Activated CD4-positive, alpha-beta memory T cell treated with anti-CD3 and anti-CD28 coated beads for 36 hours (primary cell): ENCODE results near the gene ARSD. TPM values are rescaled to one million over a fixed set of nuclear protein-coding genes. Genes with fewer than 3 reads are reported as not detected.
A peak's percentile ranks its signal among the peaks of the same experiment; 100 is the strongest.
"Not testable (repeated sequence)": the region's sequence is repeated elsewhere in the genome, so short reads cannot be mapped to it uniquely, and the experiment has no call there.

Source experiments
- CTCF ChIA-PET: fragments of 350-600 bp; sonication (Branson Sonifier 250); formaldehyde crosslinking; loops from one replicate; lab custom pipeline; 2021; ENCODE audit warnings: antibody characterized with exemption, inconsistent platforms; lab: Charles Lee
- POLR2A ChIA-PET: fragments of 350-600 bp; sonication (Branson Sonifier 250); formaldehyde crosslinking; loops from one replicate; lab custom pipeline; 2021; ENCODE audit warnings: antibody characterized with exemption; lab: Charles Lee
- DNase-seq: peaks from one replicate; pipeline ENCODE4 v3.0.0-alpha.2; 2020
- H3K27ac Mint-ChIP-seq: one replicate; pipeline ENCODE4 v1.8.0; 2021; ENCODE audit warnings: mixed read lengths
- H3K27me3 Mint-ChIP-seq: one replicate; pipeline ENCODE4 v1.8.0; 2021; ENCODE audit warnings: mixed read lengths
- H3K36me3 Mint-ChIP-seq: one replicate; pipeline ENCODE4 v1.8.0; 2021; ENCODE audit warnings: mixed read lengths
- H3K4me1 Mint-ChIP-seq: one replicate; pipeline ENCODE4 v1.8.0; 2021; ENCODE audit warnings: low read depth, mixed read lengths
- H3K4me3 Mint-ChIP-seq: one replicate; pipeline ENCODE4 v1.8.0; 2021; ENCODE audit warnings: mild to moderate bottlenecking, mixed read lengths
- H3K9me3 Mint-ChIP-seq: one replicate; pipeline ENCODE4 v1.8.0; 2021; ENCODE audit warnings: mixed read lengths
- intact Hi-C: fragments of 100-400 bp; cut with micrococcal nuclease; formaldehyde crosslinking; loops from one replicate; pipeline ENCODE4 v1.15.1; 2023
- total RNA-seq, 2 experiments: library from RNA; stranded (reverse); gene quantifications; one replicate each; pipeline ENCODE4 v1.2.3, GENCODE V29; 2021

Gene ARSD, protein sequence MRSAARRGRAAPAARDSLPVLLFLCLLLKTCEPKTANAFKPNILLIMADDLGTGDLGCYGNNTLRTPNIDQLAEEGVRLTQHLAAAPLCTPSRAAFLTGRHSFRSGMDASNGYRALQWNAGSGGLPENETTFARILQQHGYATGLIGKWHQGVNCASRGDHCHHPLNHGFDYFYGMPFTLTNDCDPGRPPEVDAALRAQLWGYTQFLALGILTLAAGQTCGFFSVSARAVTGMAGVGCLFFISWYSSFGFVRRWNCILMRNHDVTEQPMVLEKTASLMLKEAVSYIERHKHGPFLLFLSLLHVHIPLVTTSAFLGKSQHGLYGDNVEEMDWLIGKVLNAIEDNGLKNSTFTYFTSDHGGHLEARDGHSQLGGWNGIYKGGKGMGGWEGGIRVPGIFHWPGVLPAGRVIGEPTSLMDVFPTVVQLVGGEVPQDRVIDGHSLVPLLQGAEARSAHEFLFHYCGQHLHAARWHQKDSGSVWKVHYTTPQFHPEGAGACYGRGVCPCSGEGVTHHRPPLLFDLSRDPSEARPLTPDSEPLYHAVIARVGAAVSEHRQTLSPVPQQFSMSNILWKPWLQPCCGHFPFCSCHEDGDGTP
- 1 to 10 TPM; 1.0 to 1.5 TPM for total RNA-seq

DNA sequence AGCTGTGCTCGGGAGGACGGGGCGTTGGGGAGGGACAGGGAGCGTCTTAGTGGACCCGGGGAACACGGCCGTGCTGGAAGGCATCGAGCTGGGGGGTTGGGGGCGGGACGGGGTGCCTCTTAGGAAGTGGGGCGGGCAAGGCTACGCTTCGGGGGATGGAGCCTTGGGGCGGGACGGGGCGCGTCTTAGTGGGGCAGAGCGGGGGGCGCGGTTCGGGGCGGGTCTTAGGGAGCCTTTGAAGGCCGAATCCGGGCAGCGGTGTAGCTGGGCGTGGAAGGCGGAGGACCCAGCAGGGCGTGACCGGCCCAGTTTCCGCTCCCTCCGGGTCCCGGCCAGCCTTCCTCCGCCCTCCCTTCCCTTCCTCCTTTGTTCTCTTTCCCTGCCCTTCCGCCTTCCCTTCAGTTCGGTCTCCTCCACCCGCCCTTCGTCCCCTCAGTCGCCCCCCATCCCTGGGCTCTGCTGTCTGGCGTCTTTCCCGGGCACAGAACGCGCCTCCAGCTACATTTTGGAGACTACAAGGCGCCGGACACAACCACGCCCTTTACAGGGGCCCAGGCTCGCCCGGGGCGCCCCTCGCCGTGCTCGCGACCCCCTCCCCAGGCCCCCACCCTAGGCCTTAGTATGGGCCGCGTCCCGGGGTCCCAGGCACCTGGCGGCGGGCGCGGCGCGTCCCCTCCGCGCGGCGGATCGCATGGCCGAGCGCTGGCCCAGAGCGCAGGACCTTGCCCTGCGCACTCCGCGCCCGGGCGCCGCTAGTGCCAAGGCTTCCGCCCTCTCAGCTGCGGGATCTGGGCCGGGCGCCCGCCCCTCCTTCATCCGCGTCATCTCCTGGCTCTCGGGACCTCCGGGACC lies at the start of gene ARSD:
ARSD (minus strand) TSS at position 757 of the 852 bp plus-strand sequence; CDS start at position 693, 64 bp downstream.
- intact Hi-C loops, result no loop called here

DNA sequence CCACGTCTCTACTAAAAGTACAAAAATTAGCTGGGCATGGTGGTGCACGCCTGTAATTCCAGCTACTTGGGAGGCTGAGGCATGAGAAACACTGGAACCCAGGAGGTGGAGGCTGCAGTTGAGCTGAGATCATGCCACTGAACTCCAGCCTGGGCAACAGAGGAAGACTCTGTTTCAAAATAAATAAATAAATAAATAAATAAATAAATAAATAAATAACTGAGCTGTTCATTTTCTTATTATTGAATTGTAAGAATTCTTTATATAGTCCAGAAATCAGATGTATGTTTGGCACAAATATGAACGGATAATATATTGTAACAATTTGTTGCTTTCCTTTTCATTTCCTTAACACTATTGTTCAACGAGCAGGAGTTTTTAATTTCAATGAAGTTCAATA lies 49.5 kb upstream of the ARSD start:
- H3K9me3 Mint-ChIP-seq, POLR2A ChIA-PET, CTCF ChIA-PET, DNase-seq, H3K36me3 Mint-ChIP-seq, H3K27ac Mint-ChIP-seq, H3K27me3 Mint-ChIP-seq, H3K4me3 Mint-ChIP-seq, intact Hi-C loops, H3K4me1 Mint-ChIP-seq: not testable (repeated sequence)

More for the DNA sequence above, at the start of gene ARSD:
- peak; percentile 58 for DNase-seq
- no peak within 1 kb of the TSS for H3K27ac Mint-ChIP-seq
- H3K4me3 Mint-ChIP-seq, result peak within 1 kb of the TSS; percentile 73
- H3K36me3 Mint-ChIP-seq, result no peaks in the 10 kb centered on the region
- H3K4me1 Mint-ChIP-seq, result no peaks in the 10 kb centered on the region
- CTCF ChIA-PET, result no interaction called here
- no peaks in the 10 kb centered on the region for H3K9me3 Mint-ChIP-seq
- POLR2A ChIA-PET, result interaction anchor here (0.6 kb wide), 1 partner anchor 40 kb away, joined by 5 read pairs; no protein-coding TSS in a partner anchor
- peaks cover 5% of the 10 kb centered on the region for H3K27me3 Mint-ChIP-seq

DNA sequence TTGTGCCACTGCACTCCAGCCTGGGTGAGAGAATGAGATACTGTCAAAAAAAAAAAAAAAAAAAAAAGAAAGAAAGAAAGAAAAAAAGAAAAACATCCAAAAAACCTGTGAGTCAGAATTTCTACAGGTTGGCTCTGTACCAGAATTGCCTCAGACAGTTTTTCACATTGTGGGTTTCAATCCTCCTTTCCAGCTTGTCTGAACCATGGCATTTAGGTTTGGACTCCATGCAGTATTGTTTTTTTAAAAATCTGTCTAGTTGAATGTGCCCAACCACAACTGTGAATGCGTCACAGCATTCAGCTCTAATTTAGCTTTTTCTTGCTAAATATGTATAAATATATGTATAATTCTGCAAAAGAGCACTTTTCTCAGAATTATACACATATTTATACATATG lies 45.8 kb upstream of the ARSD start:
- no peak for DNase-seq
- Mint-ChIP-seq H3K9me3 (no peaks in the 10 kb centered on the region), H3K27me3 (peaks cover 1% of the 10 kb centered on the region), H3K4me1 (no peaks in the 10 kb centered on the region), H3K4me3 (no peak overlapping the region), H3K27ac (no peak overlapping the region), H3K36me3 (no peaks in the 10 kb centered on the region)
- ChIA-PET POLR2A (no interaction called here), CTCF (no interaction called here)
- intact Hi-C loops, result no loop called here

DNA sequence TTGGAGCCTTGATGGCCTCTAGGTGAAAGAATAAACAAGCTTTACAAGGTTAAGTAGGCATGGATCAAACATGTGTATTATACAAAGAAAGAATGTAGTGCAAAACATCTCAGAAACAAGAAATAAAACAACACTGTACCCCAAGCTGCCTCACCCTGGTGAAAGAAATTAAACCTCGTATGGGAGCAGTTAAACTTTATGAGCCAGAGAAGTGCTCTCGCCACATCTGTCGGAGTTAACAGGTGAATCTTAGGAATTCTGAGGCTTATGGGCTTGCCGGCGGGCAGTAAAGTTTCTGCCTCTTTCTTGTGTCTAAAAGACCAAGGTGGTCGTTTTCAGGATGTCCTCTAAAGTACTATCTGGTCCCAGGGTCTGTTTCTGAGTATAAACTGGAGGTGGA lies 43.3 kb upstream of the ARSD start:
- intact Hi-C loops, result no loop called here
- no peak for DNase-seq
- Mint-ChIP-seq H3K4me3 (no peak overlapping the region), H3K9me3 (no peaks in the 10 kb centered on the region), H3K27me3 (peaks cover 1% of the 10 kb centered on the region), H3K4me1 (peaks cover 6% of the 10 kb centered on the region), H3K36me3 (no peaks in the 10 kb centered on the region), H3K27ac (no peak overlapping the region)
- ChIA-PET POLR2A (no interaction called here), CTCF (no interaction called here)

DNA sequence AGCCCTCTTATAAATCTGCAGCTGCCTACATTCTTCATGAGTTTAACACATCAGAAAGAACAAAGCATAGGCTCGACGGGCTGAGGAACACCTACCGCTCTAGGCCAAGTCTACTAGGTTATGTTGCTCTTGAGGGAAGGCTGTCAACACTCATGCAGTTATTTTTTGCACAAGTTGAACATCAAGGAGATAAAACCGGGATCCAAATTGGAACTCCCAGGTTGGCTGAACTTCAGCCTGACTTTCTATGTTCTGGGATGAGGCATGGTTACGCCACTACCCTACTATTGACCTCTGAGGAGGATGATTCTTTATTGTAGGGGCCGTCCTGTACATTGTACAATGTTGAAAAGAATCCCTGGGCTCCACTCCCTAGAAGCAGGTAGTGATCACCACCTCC lies 39.9 kb upstream of the ARSD start:
- Mint-ChIP-seq H3K4me3 (no peak overlapping the region), H3K36me3 (no peaks in the 10 kb centered on the region), H3K4me1 (peaks cover 6% of the 10 kb centered on the region), H3K27me3 (peaks cover 1% of the 10 kb centered on the region), H3K9me3 (no peaks in the 10 kb centered on the region), H3K27ac (no peak overlapping the region)
- ChIA-PET CTCF (no interaction called here), POLR2A (no interaction called here)
- DNase-seq, result no peak
- intact Hi-C loops, result no loop called here

DNA sequence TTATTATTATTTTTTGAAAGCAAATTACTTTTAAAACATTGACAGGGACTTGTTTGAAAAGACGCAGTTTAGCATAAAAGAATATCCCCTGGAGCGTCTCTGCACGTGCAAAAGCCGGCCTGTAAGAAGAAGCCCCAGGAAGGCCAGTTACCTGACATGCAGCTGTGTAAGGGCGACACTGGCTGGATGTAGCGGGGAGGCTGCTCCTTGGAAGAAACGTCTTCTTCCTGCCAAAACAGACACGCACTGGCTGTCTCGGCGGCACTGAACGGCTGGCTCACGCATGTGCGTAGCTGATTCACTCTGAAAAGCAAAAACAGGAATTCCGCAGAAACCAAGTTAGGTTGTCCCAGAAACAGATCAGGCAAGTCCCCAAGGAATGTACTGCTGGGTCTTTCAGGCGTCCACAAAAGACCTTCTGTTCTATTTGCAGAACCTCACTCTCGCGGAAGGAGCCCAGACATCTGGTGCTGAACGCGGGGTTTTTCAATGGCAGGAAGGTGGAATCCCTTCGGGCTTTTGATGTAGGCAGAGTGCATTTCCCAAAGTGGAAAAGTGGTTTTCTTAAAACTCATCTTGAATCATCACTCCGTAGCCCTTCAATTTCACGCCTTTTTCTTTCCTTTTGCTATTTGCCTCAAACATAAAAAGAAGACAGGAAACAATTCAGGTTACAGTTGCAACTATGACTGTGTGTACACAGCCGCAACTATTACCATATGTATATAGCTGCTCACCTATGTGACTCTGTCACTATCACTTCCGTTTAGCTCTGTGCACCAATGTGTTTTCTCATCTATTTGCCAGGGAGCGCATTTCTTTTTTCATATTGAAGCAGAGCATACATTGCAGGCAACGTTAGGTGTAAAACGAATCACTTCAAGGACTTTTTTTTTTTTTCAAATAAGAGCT lies 39.1 kb upstream of the ARSD start:
- ChIA-PET CTCF (no interaction called here), POLR2A (interaction anchor here (0.7 kb wide), 1 partner anchor 40 kb away, joined by 5 read pairs; no protein-coding TSS in a partner anchor)
- intact Hi-C loops, result no loop called here
- Mint-ChIP-seq H3K4me1 (peaks cover 6% of the 10 kb centered on the region), H3K9me3 (no peaks in the 10 kb centered on the region), H3K36me3 (no peaks in the 10 kb centered on the region), H3K27me3 (peaks cover 1% of the 10 kb centered on the region), H3K27ac (no peak overlapping the region), H3K4me3 (no peak overlapping the region)
- DNase-seq, result peak; percentile 32

DNA sequence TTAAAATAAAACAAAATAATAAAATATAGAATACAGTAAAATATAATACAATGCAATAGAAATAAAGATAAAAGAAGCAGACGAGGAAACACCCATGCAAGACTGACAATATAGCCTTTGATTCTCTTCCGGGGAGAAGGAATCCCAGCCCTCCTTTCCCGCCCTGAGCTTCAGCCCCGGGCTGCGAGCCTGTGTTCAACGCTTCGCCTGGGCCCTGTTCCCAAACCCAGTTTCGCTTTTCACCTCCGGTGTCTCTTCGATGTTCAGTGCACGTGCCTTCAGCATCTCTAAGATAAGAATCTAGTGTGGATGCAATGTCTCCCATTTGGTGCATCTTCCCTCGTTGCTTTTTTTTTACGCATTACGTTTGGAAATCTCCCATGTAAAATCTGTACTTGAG lies 38.4 kb upstream of the ARSD start:
- Mint-ChIP-seq H3K9me3 (no peaks in the 10 kb centered on the region), H3K27me3 (peaks cover 1% of the 10 kb centered on the region), H3K27ac (no peak overlapping the region), H3K4me3 (no peak overlapping the region), H3K36me3 (no peaks in the 10 kb centered on the region), H3K4me1 (peaks cover 6% of the 10 kb centered on the region)
- CTCF ChIA-PET, result no interaction called here
- DNase-seq, result no peak
- POLR2A ChIA-PET, result no interaction called here
- intact Hi-C loops, result no loop called here

DNA sequence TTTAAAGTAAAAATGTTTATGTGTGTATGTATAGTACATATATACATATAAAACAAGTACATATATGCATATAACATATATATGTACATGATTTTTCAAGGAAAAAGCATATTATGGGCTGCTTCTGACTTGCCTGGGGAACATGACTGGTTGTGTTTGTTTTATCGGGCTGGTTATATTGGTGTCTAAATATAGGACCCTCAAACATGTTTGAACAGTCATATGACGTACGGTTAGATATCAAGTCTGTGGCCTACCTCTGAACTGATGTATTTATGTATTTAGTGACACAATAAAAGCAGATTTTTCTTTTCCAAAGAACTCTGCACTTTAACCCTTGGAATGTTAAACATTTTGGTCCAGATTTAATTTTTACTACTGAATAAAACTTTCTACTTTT lies 37.9 kb upstream of the ARSD start:
- intact Hi-C loops, result no loop called here
- H3K4me1 Mint-ChIP-seq, result peaks cover 6% of the 10 kb centered on the region
- H3K9me3 Mint-ChIP-seq, result no peaks in the 10 kb centered on the region
- H3K4me3 Mint-ChIP-seq, result no peak overlapping the region
- ChIA-PET POLR2A (no interaction called here), CTCF (no interaction called here)
- H3K27ac Mint-ChIP-seq, result no peak overlapping the region
- no peaks in the 10 kb centered on the region for H3K36me3 Mint-ChIP-seq
- no peak for DNase-seq
- H3K27me3 Mint-ChIP-seq, result peaks cover 1% of the 10 kb centered on the region

DNA sequence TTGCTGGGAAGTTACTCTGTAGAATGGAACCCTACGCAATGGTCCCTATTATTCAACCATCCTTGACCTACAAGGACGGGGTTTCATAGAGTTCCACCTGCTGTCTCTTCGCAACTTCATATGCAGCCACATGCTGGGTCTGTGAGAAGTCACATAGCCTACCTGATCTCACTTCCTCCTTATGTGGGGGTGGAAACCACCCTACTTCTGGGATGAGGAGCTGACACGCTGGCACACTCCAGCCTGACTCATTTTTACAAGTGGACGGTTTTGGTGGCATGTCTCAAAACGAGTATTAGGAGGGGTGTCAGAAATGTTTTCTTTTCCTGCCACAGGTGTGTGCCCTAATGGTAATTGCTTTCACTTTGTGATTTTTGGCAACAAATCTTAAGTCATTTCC lies 36.8 kb upstream of the ARSD start:
- POLR2A ChIA-PET, result no interaction called here
- Mint-ChIP-seq H3K27me3 (peaks cover 1% of the 10 kb centered on the region), H3K9me3 (no peaks in the 10 kb centered on the region)

DNA sequence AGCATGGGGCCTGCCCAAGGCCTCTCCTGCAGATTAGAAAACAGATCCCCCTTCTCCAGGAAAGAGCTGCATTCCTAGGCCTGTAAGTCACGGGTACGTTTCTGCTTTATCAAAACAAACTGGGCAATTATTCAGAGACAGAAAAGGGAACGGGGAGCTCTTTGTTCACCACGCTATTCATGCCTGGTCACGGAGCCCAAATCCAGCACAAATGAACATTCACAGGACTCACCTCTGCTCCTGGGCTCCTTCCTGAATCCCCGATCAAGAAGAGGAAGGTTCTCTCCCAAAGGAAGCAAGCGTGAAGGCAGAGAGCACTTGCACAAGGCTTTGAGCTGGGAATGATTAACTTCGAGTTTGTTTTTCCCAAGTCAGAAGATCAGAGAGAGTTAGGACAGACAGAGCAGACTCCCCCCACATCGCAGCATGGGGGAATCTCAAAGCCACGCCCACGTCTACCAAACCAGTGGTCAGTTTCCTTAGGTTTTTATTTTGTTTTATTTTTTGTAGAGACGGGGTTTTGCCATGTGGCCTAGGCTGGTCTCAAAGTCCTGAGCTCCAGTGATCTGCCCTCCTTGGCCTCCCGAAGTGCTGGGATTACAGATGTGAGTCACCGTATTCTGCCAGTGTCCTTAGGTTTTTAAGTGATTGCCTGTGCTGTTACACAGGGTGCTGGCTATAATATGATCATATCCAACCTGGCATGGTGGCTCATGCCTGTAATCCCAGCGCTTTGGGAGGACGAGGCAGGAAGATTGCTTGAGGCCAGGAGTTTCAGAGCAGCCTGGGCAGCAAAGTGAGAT lies 35.1 kb upstream of the ARSD start:
- POLR2A ChIA-PET, result not testable (repeated sequence)

More for the DNA sequence above, 36.8 kb upstream of the ARSD start:
- H3K36me3 Mint-ChIP-seq, result no peaks in the 10 kb centered on the region
- no peak overlapping the region for H3K4me3 Mint-ChIP-seq
- intact Hi-C loops, result no loop called here
- DNase-seq, result peak; percentile 31
- no peak overlapping the region for H3K27ac Mint-ChIP-seq
- CTCF ChIA-PET, result no interaction called here
- H3K4me1 Mint-ChIP-seq, result peaks cover 6% of the 10 kb centered on the region

DNA sequence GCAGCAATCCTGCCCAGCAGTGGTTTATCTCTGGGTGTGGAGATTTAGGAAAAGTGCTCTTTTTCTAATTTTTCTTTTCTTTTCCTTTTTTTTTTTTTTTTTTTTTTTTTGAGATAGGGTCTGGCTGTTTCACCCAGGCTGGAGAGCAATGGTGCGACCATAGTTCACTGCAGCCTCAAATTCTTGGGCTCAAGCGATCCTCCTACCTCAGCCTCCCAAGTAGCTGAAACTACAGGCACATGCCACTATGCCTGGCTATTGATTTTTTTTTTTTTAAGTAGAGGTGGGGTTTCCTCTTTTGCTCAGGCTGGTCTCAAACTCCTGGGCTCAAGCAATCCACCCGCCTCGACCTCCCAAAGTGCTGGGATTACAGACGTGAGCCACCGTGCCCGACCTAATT lies 34.3 kb upstream of the ARSD start:
- CTCF ChIA-PET, result not testable (repeated sequence)

More for the DNA sequence above, 35.1 kb upstream of the ARSD start:
- CTCF ChIA-PET, H3K4me1 Mint-ChIP-seq, DNase-seq, H3K27ac Mint-ChIP-seq, H3K27me3 Mint-ChIP-seq, intact Hi-C loops, H3K4me3 Mint-ChIP-seq, H3K36me3 Mint-ChIP-seq, H3K9me3 Mint-ChIP-seq: not testable (repeated sequence)

More for the DNA sequence above, 34.3 kb upstream of the ARSD start:
- H3K27me3 Mint-ChIP-seq, DNase-seq, H3K36me3 Mint-ChIP-seq, H3K4me3 Mint-ChIP-seq, POLR2A ChIA-PET, H3K4me1 Mint-ChIP-seq, H3K9me3 Mint-ChIP-seq, H3K27ac Mint-ChIP-seq, intact Hi-C loops: not testable (repeated sequence)
